ENCODE data around the gene BTNL2. TPM values are rescaled to one million over a fixed set of nuclear protein-coding genes. Genes with fewer than 3 reads are reported as not detected.

BTNL2 gene
- total RNA-seq, 1 donor from 2014 or later: not detected

GRCh38 chr6:32444433-32444832, 37.5 kb upstream of the BTNL2 start:
- Histone ChIP-seq H2AFZ (ENCODE audit: low read depth, low read length) (no peak overlapping the region), H3K79me2 (ENCODE audit: insufficient read depth, low read length) (no peaks in the 10 kb centered on the region), H3K27ac (ENCODE audit: low read depth, low read length) (no peak overlapping the region), H3K4me1 (ENCODE audit: insufficient read depth, low read length) (no peaks in the 10 kb centered on the region), H3K27me3 (ENCODE audit: insufficient read depth, low read length) (no peaks in the 10 kb centered on the region), H4K20me1 (ENCODE audit: insufficient read depth, low read length) (no peaks in the 10 kb centered on the region), H3K4me2 (ENCODE audit: low read length) (no peak overlapping the region), H3K9ac (ENCODE audit: low read length) (no peak overlapping the region), H3K9me3 (ENCODE audit: insufficient read depth, low read depth, low read length) (no peaks in the 10 kb centered on the region), H3K4me3 (ENCODE audit: insufficient read depth, low read depth, low read length) (no peak overlapping the region), H3K36me3 (ENCODE audit: insufficient read depth, low read length) (no peaks in the 10 kb centered on the region)
- Mint-ChIP-seq H3K9me3 (ENCODE audit: unreplicated experiment) (peaks cover 4% of the 10 kb centered on the region), H3K4me1 (ENCODE audit: low read depth, unreplicated experiment) (no peaks in the 10 kb centered on the region), H3K27me3 (ENCODE audit: low read depth, unreplicated experiment) (peaks cover 20% of the 10 kb centered on the region), H3K27ac (ENCODE audit: unreplicated experiment) (no peak overlapping the region), H3K36me3 (ENCODE audit: low read depth, unreplicated experiment) (no peaks in the 10 kb centered on the region), H3K4me3 (ENCODE audit: unreplicated experiment) (no peak overlapping the region)
- FAIRE-seq (no peak), DNase-seq (ENCODE audit: low read depth) (no peak)
- TF ChIP-seq CTCF (IDR thresholded peaks at IDR 0.05; ENCODE audit: insufficient read depth, low read depth, low read length): no peak
- TF ChIP-seq EZH2 (IDR thresholded peaks at IDR 0.05; ENCODE audit: insufficient read depth, low read length): no peak

GRCh38 chr6:32442977-32443552, 36.1 kb upstream of the BTNL2 start:
- H3K27ac Mint-ChIP-seq (ENCODE audit: unreplicated experiment): no peak overlapping the region
- no peaks in the 10 kb centered on the region for H3K9me3 Mint-ChIP-seq (ENCODE audit: unreplicated experiment)

More at GRCh38 chr6:32442977-32443552, 36.1 kb upstream of the BTNL2 start:
- Histone ChIP-seq H2AFZ (ENCODE audit: low read depth, low read length) (no peak overlapping the region), H3K9ac (ENCODE audit: low read length) (no peak overlapping the region), H3K4me2 (ENCODE audit: low read length) (no peak overlapping the region), H4K20me1 (ENCODE audit: insufficient read depth, low read length) (no peaks in the 10 kb centered on the region), H3K9me3 (ENCODE audit: insufficient read depth, low read depth, low read length) (no peaks in the 10 kb centered on the region), H3K27me3 (ENCODE audit: insufficient read depth, low read length) (no peaks in the 10 kb centered on the region), H3K4me1 (ENCODE audit: insufficient read depth, low read length) (no peaks in the 10 kb centered on the region), H3K27ac (ENCODE audit: low read depth, low read length) (no peak overlapping the region), H3K36me3 (ENCODE audit: insufficient read depth, low read length) (no peaks in the 10 kb centered on the region), H3K79me2 (ENCODE audit: insufficient read depth, low read length) (no peaks in the 10 kb centered on the region), H3K4me3 (ENCODE audit: insufficient read depth, low read depth, low read length) (no peak overlapping the region)
- FAIRE-seq (no peak), DNase-seq (ENCODE audit: low read depth) (no peak)
- Mint-ChIP-seq H3K4me1 (ENCODE audit: low read depth, unreplicated experiment) (no peaks in the 10 kb centered on the region), H3K27me3 (ENCODE audit: low read depth, unreplicated experiment) (peaks cover 20% of the 10 kb centered on the region), H3K4me3 (ENCODE audit: unreplicated experiment) (no peak overlapping the region), H3K36me3 (ENCODE audit: low read depth, unreplicated experiment) (no peaks in the 10 kb centered on the region)
- no peak for TF ChIP-seq CTCF (IDR thresholded peaks at IDR 0.05; ENCODE audit: insufficient read depth, low read depth, low read length)
- no peak for TF ChIP-seq EZH2 (IDR thresholded peaks at IDR 0.05; ENCODE audit: insufficient read depth, low read length)
